Gastroesophageal sphincter (tissue), 3 donors: Measurements from ENCODE around the gene STAT4.

Experiments
- EP300 ChIP-seq: sonication (generic); formaldehyde crosslinking; IDR thresholded peaks from one replicate; pipeline ENCODE4 v1.6.1; 2017; ENCODE audit warnings: antibody characterized with exemption, mild to moderate bottlenecking
- POLR2A ChIP-seq, 2 donors: fragments of 450-650 bp; IDR thresholded peaks; one replicate each; pipeline ENCODE4 v1.6.1; 2017; ENCODE audit warnings: antibody characterized with exemption in 2 of 2, mild to moderate bottlenecking in 2 of 2, moderate library complexity in 1 of 2
- TF ChIP-seq, protein P1 (sequence below), 4 experiments: fragments of 200-600 bp in 2 of 4; fragments of 450-650 bp in 2 of 4; sonication (generic) in 1 of 4; IDR thresholded peaks; one replicate each; pipeline ENCODE4 v1.5.1; 2017 to 2019; ENCODE audit warnings: antibody characterized with exemption in 4 of 4, mild to moderate bottlenecking in 2 of 4, moderate library complexity in 2 of 4

DNA sequence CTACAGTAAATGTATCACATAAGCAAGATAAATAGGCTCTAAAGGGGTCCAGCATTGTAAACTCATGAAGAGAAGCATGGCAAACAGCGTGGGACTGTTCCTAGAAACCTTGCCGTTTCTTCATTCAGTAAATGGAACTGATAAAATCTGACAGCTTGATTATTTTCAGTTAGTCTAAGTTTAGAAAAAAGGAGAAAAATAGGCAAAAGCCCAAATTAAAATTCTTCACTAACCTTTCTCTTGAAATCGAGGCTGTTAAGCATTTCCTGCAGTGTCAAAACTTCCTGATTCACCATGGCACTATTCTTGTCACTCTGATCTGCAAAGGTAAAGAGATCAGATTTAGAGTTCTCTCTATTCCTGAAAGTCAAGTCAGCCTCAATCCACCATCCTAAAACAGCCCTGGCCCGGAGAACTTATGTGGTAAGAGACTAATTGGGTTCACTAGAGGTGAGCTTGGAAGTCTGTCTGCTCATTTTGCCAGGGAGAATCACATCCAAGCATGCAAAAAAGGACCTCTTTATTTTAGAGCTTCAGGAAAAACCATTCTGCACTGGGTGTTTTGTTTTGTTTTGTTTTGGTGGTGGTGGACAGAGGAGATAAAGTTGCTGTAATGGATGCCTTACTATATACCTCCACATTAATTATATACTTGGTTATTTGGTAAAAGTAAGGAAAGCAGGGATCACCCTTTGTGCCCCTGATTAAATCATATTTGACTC, 84.4 kb downstream of the STAT4 start:
- TF ChIP-seq, protein P1, sequence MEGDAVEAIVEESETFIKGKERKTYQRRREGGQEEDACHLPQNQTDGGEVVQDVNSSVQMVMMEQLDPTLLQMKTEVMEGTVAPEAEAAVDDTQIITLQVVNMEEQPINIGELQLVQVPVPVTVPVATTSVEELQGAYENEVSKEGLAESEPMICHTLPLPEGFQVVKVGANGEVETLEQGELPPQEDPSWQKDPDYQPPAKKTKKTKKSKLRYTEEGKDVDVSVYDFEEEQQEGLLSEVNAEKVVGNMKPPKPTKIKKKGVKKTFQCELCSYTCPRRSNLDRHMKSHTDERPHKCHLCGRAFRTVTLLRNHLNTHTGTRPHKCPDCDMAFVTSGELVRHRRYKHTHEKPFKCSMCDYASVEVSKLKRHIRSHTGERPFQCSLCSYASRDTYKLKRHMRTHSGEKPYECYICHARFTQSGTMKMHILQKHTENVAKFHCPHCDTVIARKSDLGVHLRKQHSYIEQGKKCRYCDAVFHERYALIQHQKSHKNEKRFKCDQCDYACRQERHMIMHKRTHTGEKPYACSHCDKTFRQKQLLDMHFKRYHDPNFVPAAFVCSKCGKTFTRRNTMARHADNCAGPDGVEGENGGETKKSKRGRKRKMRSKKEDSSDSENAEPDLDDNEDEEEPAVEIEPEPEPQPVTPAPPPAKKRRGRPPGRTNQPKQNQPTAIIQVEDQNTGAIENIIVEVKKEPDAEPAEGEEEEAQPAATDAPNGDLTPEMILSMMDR (IDR thresholded peaks at IDR 0.05): no peak
- TF ChIP-seq EP300: no peak
- no peak for TF ChIP-seq POLR2A (IDR thresholded peaks at IDR 0.05)
